22Rv1 (cell line): ENCODE data around the gene CTCF.

Source experiments
- H3K27ac ChIP-seq: fragments of 450-650 bp; 2 replicates; pipeline ENCODE4 v1.5.1; 2017
- ZFX ChIP-seq: fragments of 450-650 bp; IDR thresholded peaks from 2 replicates; pipeline ENCODE4 v1.6.1; 2017; ENCODE audit warnings: antibody characterized with exemption, borderline replicate concordance
- TF ChIP-seq, protein P1 (sequence below): fragments of 450-650 bp; IDR thresholded peaks from 2 replicates; pipeline ENCODE4 v1.5.1; 2017; ENCODE audit warnings: mild to moderate bottlenecking

Gene CTCF

GRCh38 chr16:67663151-67663876, 101.0 kb downstream of the CTCF start:
- H3K27ac ChIP-seq: peak overlapping the region; percentile 93; the same call in 1 of the 2 replicates
- TF ChIP-seq, protein P1, sequence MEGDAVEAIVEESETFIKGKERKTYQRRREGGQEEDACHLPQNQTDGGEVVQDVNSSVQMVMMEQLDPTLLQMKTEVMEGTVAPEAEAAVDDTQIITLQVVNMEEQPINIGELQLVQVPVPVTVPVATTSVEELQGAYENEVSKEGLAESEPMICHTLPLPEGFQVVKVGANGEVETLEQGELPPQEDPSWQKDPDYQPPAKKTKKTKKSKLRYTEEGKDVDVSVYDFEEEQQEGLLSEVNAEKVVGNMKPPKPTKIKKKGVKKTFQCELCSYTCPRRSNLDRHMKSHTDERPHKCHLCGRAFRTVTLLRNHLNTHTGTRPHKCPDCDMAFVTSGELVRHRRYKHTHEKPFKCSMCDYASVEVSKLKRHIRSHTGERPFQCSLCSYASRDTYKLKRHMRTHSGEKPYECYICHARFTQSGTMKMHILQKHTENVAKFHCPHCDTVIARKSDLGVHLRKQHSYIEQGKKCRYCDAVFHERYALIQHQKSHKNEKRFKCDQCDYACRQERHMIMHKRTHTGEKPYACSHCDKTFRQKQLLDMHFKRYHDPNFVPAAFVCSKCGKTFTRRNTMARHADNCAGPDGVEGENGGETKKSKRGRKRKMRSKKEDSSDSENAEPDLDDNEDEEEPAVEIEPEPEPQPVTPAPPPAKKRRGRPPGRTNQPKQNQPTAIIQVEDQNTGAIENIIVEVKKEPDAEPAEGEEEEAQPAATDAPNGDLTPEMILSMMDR: peak; percentile 43
- TF ChIP-seq ZFX: no peak

- 0 out of 2 replicates have a peak overlapping the region, but pooled peaks have one; percentile 93 for H3K27ac ChIP-seq
- TF ChIP-seq, protein P1: peak; percentile 5; the same call in 1 of the 2 replicates
- no peak for TF ChIP-seq ZFX
Measured at GRCh38 chr16:67663877-67664222, 101.5 kb downstream of the CTCF start.

DNA sequence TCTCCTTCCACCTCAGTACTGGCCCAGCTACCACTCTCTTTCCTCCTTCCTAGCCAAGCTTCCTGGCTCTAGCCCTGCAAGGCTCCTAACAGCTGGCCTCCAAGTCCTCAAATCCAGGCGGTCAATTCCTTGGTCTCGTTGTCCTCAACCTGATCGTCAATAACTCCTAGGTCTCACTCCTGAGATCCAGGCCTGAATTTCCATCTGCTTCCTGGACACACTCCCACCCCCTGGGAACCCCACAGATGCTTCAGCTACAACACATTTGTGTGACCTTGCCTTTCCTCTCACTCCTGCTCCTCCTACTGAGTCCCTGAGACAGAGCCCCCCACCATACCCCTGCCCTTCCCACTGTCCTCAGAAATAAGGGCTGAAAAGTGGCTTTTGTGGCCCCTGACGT, 101.9 kb downstream of the CTCF start:
- 0 out of 2 replicates have a peak overlapping the region, but pooled peaks have one; percentile 18 for H3K27ac ChIP-seq
- TF ChIP-seq, protein P1: no peak
- no peak for TF ChIP-seq ZFX

DNA sequence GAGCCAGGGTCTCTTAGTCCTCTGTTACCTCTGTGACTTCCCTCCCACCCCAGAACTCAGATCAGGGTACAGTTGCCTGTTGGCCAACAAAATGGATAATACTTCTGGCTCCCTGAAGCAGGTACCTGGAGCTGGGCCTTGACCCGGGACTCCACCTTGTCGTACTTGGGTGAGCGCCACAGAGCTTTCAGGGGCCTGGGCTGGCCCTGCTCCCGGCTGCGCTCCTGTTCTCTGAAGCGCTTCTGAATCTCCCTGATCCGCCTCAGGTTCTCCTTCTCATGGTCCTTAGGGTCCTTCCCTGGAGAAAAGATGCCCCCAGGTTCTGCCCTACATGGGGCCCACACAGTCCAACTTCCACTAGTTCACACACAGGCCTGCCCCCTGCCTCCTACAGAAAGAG, 102.5 kb downstream of the CTCF start:
- H3K27ac ChIP-seq: 0 out of 2 replicates have a peak overlapping the region, but pooled peaks have one; percentile 18
- TF ChIP-seq, protein P1: no peak
- TF ChIP-seq ZFX: no peak

- H3K27ac ChIP-seq: peak overlapping the region; percentile 80
- no peak for TF ChIP-seq ZFX
- TF ChIP-seq, protein P1: no peak
Measured at GRCh38 chr16:67665598-67665997, 103.3 kb downstream of the CTCF start.

GRCh38 chr16:67666032-67666551, 103.8 kb downstream of the CTCF start:
- TF ChIP-seq, protein P1: no peak
- TF ChIP-seq ZFX: no peak
- peak overlapping the region; percentile 80 for H3K27ac ChIP-seq
